CD4-positive, alpha-beta T cell treated with Interleukin-15 for 4 hours (primary cell): Measurements from ENCODE around the gene ESRRB.
"Not testable (repeated sequence)": the region's sequence is repeated elsewhere in the genome, so short reads cannot be mapped to it uniquely, and the experiment has no call there.

ENCODE experiments used
- DNase-seq: peaks from one replicate; pipeline ENCODE4 v3.0.0-alpha.2; 2020; ENCODE audit warnings: low spot score

Gene ESRRB

GRCh38 chr14:76497550-76498462, 121.9 kb downstream of the ESRRB start:
- no peak for DNase-seq

- DNase-seq: no peak
Measured at GRCh38 chr14:76498463-76498935, 122.6 kb downstream of the ESRRB start.

GRCh38 chr14:76498976-76499375, 123.0 kb downstream of the ESRRB start:
- DNase-seq: no peak

DNA sequence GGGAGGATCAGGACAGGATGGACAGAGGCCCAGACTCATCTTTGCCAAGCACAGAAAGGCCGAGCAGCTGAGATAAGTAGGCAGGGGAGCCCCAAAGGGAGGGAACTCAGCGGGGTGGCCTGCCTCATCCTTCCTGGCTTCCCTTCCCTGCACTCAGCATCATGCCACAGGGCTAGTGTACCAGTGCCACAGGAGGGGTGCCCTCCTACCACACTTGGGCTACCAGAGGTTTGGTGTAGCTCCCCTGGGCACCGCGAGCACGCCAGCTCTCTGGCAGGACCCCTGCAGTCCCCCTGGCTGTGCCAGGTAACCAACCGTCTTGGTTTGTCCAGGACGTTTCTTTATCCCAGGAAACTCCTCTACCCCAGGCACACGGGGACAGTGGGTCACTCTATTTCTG, 123.5 kb downstream of the ESRRB start:
- no peak for DNase-seq

DNA sequence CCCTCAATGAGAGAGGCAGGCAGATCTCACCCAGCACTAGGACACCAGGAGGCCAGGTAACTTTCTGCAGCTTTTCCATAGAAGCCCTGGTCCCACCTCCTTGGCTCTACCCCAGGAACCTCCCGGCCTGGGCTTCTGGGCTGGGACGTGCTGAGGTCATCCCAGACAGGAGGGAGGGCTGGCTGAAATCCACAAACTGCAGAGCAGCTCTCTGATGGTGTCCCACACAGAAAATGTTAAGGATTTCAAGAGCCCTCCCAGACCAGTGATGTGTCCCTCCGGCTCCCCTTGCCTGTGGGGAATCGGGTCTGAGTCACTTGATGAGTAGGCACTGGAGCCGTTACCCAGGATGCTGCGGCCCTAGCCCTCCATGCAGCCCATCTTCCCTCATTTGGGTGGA, 124.1 kb downstream of the ESRRB start:
- no peak for DNase-seq

GRCh38 chr14:76500480-76500879, 124.5 kb downstream of the ESRRB start:
- DNase-seq: no peak

DNA sequence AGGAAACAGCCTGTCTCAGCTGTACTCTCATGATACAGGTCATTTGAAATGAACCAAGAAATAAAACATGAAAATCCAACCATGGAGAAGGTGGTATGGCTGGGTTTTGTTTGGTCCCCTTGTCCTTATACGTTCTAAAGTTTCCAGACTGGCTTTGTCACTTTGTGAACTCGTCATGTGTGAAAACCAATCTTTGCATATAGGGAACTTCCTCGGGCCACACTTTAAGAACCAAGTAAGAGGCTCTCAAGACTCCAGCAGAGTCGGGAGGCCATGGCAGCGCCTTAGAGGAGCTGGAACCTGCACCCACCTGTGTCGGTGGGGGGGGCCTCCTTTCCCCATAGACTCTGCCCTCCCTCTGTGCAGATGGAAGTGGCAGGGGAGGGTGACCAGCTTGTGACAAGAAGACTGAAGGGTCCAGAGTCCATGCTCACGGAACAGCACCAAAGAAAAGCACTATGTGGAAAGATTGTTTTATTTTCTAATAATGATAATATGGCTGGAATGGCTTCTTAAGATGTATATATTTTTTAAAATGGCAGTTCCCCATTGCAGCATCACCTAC, 125.3 kb downstream of the ESRRB start:
- DNase-seq: no peak

DNA sequence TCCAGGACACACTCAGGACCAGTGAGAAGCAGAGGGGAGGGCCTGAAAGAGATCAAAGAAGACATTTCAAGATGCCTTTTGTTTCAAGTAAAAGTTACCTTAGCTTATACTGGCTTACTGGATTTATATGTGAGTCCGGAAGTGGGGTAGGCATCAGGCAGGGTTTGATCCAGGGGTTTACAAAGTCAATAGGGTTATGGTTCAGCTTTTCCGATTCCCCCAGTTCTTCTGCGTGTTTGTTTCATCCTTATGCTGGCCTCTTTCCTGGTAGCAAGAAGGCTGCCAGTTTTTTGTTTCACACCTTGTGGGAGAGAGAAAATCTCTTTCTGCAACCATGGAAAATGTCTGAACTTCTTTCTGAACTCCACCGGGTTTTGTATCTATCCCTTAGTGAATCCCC, 126.3 kb downstream of the ESRRB start:
- DNase-seq: no peak

GRCh38 chr14:76502638-76503037, 126.7 kb downstream of the ESRRB start:
- no peak for DNase-seq

- no peak for DNase-seq
Measured at GRCh38 chr14:76509311-76509710, 133.4 kb downstream of the ESRRB start.

- no peak for DNase-seq
Measured at GRCh38 chr14:76510181-76510580, 134.2 kb downstream of the ESRRB start.

DNA sequence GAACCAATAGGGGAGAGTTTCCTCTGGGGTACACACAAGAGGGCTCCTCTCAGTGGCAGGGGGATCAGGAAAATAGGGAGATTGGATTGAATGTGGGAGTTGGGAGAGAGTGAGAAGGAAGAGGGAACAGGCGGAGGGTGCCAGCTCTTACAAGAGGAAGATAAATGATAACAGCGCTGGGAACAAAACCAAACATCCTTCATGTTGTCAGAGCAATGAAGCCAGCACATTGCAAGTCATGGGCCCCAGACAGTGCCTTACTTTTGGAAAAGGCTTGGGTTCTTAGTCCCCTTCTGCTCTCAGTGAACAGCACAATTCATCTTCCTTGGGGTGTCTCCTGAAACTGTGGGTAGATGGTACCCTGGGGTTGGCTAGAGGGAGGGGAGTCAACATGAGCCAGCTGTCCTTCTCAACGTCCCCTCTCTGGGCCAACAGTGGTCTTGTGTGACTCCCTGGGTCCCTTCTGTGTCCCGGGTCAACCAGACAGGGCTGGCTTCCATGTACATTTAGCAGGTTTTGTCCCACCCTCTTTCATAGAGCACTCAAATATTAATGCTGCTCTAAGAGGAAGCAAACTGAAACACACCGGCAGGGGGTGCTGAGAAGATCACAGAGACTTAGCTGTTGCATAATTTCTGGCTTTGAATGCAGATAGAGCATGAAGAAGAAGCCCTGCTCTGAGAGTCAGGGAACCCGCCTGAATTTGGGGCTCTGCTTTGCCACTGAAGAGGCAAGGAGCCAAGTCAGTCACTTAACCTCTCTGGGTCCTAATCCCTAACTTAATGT, 138.5 kb downstream of the ESRRB start:
- DNase-seq: no peak

- DNase-seq: no peak
Measured at GRCh38 chr14:76516884-76517283, 140.9 kb downstream of the ESRRB start.

DNA sequence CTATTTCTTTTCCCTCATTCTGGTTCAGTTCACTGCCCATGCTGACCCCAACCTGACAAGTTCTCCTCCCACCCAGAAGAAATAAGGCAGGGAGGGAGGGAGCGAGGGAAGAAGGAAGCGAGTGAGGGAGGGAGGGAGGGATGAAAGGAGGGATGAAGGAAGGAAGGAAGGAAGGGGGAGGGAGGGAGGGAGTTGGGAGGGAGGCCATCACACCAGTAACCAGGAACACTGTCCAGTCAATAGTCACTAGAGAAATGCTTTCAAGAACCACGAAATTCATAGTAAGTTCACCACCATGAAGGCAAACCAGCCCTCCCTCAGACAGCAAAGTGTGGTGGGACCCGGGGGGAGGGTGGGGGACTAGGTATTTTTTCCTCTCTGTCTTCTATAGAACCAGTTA, 142.4 kb downstream of the ESRRB start:
- no peak for DNase-seq

DNA sequence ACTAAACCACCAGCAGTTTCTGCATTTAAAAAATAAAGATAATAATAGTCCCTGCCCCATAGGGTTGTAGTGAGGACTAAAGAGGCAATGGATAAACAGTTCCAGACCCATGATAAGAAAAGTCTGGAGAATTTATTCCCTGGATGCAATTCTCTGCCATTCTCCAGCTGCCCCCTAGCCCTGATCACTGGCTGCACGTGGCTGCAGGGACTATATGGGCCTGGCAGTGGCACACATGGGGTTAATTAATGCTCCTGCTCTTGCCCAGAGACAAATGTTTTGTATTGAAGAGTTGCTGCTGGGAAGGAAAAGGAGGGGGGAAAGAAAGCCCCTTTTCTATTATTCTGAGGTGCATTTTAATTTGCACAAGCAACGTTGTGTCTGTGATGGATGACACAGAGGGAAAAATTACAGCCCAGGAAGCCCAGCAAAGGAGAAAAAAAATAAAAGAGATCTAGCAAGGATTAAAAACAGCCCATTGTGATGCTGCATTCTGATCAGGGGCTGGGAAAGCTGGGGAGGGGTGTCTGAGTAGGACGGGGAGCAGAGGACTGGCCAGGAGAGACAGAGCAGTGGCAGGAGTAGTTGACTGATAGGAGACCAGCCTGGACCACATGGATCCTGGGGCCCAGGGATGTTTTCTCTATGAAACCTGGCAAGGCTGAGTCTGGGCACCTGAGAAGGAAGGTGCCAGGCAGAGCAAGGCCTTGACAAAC, 149.3 kb downstream of the ESRRB start:
- no peak for DNase-seq

- DNase-seq: no peak
Measured at GRCh38 chr14:76531085-76531484, 155.1 kb downstream of the ESRRB start.

DNA sequence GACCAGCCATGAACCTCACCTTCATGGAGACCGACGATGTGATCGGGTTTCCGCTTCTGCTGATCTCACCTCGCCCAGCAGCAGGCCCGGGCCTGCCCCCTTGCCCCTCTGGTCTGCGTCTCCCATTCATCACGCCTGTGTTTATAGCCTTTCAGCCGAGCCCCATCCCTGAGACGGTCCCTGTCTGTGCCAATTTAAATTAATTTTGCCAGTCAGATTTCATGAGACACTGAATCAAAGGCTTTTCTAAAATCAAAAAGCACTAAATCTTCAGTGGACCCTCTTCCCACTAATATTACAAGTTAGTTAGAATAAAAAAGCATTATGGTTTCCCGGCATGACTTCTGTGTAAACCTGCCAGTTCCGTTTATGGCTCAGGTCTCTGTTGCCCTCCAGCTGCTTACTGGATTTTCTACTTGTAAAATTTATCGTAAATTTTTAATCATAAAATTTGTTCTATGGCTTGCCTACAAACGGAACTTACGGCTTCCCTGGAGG, 155.9 kb downstream of the ESRRB start:
- DNase-seq: no peak

- not testable (repeated sequence) for DNase-seq
Measured at GRCh38 chr14:76536636-76537035, 160.7 kb downstream of the ESRRB start.

DNA sequence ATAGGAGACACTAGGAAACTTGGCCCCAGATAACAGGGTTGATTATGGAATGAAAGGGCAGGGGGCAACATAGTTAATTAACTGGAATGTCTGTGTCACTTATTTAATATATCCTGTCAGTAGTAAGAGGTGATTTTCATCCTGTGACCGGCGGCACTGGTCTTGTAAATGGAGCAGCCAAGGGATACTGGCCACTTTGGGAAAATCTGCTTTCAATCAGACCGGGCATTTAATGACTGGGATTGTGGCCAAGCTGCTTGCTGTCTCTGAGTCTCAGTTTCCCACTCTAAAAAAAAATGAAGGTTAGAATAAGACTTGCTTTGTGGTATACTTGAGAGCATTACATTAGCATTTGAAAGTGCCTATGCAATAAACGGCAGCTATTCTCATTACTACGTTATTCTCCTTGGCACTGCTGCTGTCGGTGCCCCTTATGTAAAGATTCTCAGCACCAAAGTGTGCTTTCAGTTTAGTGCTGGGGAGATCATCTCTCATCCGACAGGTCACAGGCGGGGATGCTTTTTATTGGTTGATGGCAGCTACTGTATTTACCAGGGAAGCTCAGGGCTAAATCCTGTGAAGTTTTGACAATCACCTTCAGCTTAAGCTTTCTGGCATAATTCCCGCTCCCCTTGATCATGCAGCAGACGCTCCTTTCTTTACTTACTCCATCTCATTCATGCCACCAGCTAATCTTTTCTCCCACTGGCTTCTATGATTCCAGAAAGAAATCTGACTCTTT, 162.1 kb downstream of the ESRRB start:
- no peak for DNase-seq

- no peak for DNase-seq
Measured at GRCh38 chr14:76538648-76539008, 162.7 kb downstream of the ESRRB start.

DNA sequence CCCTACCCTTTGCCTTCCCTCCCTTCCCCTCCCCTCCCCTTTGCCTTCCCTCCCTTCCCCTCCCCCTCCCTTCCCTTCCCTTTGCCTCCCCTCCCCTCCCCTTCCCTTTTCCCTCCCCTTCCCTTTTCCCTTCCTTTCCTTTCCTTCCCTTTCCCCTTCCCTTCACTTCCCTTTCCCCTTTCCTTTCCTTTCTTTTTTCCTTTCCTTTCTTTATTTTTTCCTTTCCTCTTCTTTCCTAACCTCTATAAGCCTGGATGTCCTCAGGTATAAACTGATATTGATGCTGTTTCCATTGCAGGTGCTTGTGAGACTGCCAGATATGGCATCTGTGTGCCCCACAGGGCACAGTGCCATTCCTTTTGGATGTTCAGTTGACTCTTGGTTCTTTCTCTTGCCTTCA, 163.2 kb downstream of the ESRRB start:
- DNase-seq: no peak
